Upper lobe of left lung (tissue), 6 donors: ENCODE measurements around the gene PELO. TPM values are rescaled to one million over a fixed set of nuclear protein-coding genes. Genes with fewer than 3 reads are reported as not detected.
"Not testable (repeated sequence)": the region's sequence is repeated elsewhere in the genome, so short reads cannot be mapped to it uniquely, and the experiment has no call there.

Experiments used
- ATAC-seq, 2 donors: fragments of 200-7000 bp; cut with Tn5 transposase; one replicate each; pipeline ENCODE4 v1.9.1; 2022; ENCODE audit warnings: mild to moderate bottlenecking in 2 of 2, moderate library complexity in 2 of 2; ENCODE audit not compliant: low FRiP score in 2 of 2
- DNase-seq, 2 donors: peaks; one replicate each; pipeline ENCODE4 v3.0.0-alpha.2; 2019 to 2020
- H3K27ac ChIP-seq, 4 donors: fragments of 200-600 bp; sonication (generic); one replicate each; pipeline ENCODE4 v1.5.1; 2016 to 2019
- H3K27me3 ChIP-seq, 4 donors: fragments of 200-600 bp; sonication (generic); one replicate each; pipeline ENCODE4 v1.5.1; 2017 to 2019
- H3K36me3 ChIP-seq, 4 donors: fragments of 200-600 bp; sonication (generic); one replicate each; pipeline ENCODE4 v1.5.1; 2016 to 2019
- H3K4me1 ChIP-seq, 4 donors: fragments of 200-600 bp; sonication (generic); one replicate each; pipeline ENCODE4 v1.5.1; 2018 to 2019
- H3K4me3 ChIP-seq, 4 donors: fragments of 200-600 bp; sonication (generic); one replicate each; pipeline ENCODE4 v1.5.1; 2017 to 2019; ENCODE audit warnings: mild to moderate bottlenecking in 2 of 4, moderate library complexity in 1 of 4
- H3K9me3 ChIP-seq, 4 donors: fragments of 200-600 bp; sonication (generic); one replicate each; pipeline ENCODE4 v1.5.1; 2018 to 2019
- EP300 ChIP-seq, 4 donors: sonication (generic); formaldehyde crosslinking; IDR thresholded peaks; one replicate each; pipeline ENCODE4 v1.5.1; 2017; ENCODE audit warnings: antibody characterized with exemption in 4 of 4, control low read depth in 2 of 4
- POLR2A ChIP-seq, 4 donors: fragments of 450-650 bp; IDR thresholded peaks; one replicate each; pipeline ENCODE4 v1.5.1; 2016 to 2017; ENCODE audit warnings: antibody characterized with exemption in 4 of 4, mild to moderate bottlenecking in 2 of 4
- POLR2AphosphoS5 ChIP-seq, 2 donors: sonication (generic); formaldehyde crosslinking; IDR thresholded peaks; one replicate each; pipeline ENCODE4 v1.5.1; 2017; ENCODE audit warnings: antibody characterized with exemption in 2 of 2
- WGBS, 2 donors: methylation state at CpG; one replicate each; pipeline ENCODE4 v1.1.5; 2017 to 2018; 5-methylcytosine and 5-hydroxymethylcytosine counted together
- total RNA-seq, 6 donors: library from RNA; depleted of rRNA in 4 of 6; stranded (reverse); fragments of >200 nt in 4 of 6; gene quantifications; one replicate each; pipeline versions ENCODE4 v1.1.0 to v1.2.1, GENCODE V29; 2016 to 2021
- TF ChIP-seq, protein P1 (sequence below), 6 experiments: fragments of 450-650 bp in 4 of 6; fragments of 200-600 bp in 2 of 6; sonication (generic) in 2 of 6; IDR thresholded peaks; one replicate each; pipeline ENCODE4 v1.5.1; 2016 to 2019; ENCODE audit warnings: antibody characterized with exemption in 6 of 6
- donor health status: DM: no; HTN: no; CAD: no; lungs with moderate emphysema.
- donor health status: DM: no; HTN: yes; CAD: no; lungs with severe emphysema.

PELO gene
- total RNA-seq, 6 donors from 2014 or later: 15.0 to 42.3 (median 28.7) TPM

DNA sequence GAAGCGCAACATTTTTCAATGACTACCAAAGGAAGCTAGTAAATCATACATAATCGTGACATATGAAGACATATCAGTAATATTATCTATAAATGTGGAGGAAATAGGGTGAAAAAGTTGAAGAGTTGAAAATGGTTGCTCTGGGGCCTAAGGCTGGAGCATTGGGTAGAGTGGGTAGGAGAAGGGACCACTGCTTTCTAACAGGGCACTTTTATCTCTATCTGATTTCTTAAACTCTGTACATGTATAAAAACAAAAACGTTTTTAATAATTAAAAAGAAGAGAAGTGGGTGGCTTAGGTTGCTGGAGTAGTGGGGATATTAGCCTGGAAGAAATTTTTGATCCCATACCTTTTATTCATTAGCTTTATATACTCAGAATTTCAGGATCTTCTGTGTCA, 44.2 kb upstream of the PELO start:
- H3K9me3 ChIP-seq: no peaks in the 10 kb centered on the region
- no peaks in the 10 kb centered on the region for H3K27me3 ChIP-seq
- WGBS, 2 donors: 60 to 65% methylated on average over 3 of the region's 3 CpGs
- TF ChIP-seq EP300 (IDR thresholded peaks at IDR 0.05) (no peak), POLR2AphosphoS5 (IDR thresholded peaks at IDR 0.05) (no peak), POLR2A (IDR thresholded peaks at IDR 0.05) (no peak)
- TF ChIP-seq, protein P1, sequence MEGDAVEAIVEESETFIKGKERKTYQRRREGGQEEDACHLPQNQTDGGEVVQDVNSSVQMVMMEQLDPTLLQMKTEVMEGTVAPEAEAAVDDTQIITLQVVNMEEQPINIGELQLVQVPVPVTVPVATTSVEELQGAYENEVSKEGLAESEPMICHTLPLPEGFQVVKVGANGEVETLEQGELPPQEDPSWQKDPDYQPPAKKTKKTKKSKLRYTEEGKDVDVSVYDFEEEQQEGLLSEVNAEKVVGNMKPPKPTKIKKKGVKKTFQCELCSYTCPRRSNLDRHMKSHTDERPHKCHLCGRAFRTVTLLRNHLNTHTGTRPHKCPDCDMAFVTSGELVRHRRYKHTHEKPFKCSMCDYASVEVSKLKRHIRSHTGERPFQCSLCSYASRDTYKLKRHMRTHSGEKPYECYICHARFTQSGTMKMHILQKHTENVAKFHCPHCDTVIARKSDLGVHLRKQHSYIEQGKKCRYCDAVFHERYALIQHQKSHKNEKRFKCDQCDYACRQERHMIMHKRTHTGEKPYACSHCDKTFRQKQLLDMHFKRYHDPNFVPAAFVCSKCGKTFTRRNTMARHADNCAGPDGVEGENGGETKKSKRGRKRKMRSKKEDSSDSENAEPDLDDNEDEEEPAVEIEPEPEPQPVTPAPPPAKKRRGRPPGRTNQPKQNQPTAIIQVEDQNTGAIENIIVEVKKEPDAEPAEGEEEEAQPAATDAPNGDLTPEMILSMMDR (IDR thresholded peaks at IDR 0.05): no peak
- no peaks in the 10 kb centered on the region for H3K36me3 ChIP-seq
- H3K27ac ChIP-seq: no peak overlapping the region
- DNase-seq (no peak), ATAC-seq (no peak)
- peaks cover 8 to 22% (median 12%) of the 10 kb centered on the region in 4 donors for H3K4me1 ChIP-seq
- no peak overlapping the region for H3K4me3 ChIP-seq

- H3K9me3 ChIP-seq: no peaks in the 10 kb centered on the region
- peak overlapping the region in 1 of 4 donors; percentile 31 for H3K27ac ChIP-seq
- no peak for DNase-seq
- no peaks in the 10 kb centered on the region for H3K27me3 ChIP-seq
- no peaks in the 10 kb centered on the region for H3K36me3 ChIP-seq
- peak in 1 of 2 donors; percentile 29 for ATAC-seq
- 40 to 57% methylated on average over 1 of the region's 1 CpG for WGBS, 2 donors
- no peak overlapping the region for H3K4me3 ChIP-seq
- H3K4me1 ChIP-seq: peaks cover 8 to 22% (median 12%) of the 10 kb centered on the region in 4 donors
- TF ChIP-seq POLR2AphosphoS5 (IDR thresholded peaks at IDR 0.05) (no peak), EP300 (IDR thresholded peaks at IDR 0.05) (no peak), POLR2A (IDR thresholded peaks at IDR 0.05) (no peak)
- TF ChIP-seq, protein P1 (IDR thresholded peaks at IDR 0.05): no peak
These were observed 43.7 kb upstream of the PELO start for GRCh38 chr5:52743970-52744369.

DNA sequence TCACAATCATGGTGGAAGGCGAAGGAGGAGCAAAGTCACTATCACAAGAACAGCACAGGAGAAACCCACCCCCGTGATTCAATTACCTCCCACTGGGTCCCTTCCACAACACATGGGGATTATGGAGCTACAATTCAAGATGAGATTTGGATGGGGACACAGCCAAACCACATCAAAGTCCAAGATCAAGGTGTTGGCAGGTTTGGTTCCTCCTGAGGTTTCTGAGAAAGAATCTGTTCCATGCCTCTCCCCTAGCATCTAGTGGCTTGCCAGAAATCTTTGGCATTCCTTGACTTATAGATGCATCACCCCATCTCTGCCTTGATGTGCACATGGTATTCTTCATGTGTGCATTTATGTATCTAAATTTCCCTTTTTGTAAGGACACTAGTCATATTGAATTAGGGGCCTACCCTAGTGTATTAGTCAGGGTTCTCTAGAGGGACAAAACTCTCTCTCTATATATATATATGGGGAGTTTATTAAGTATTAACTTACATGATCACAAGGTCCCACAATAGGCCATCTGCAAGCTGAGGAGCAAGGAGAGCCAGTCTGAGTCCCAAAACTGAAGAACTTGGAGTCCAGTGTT, 42.8 kb upstream of the PELO start:
- not testable (repeated sequence) for DNase-seq, H3K4me3 ChIP-seq, H3K9me3 ChIP-seq, H3K27ac ChIP-seq, ATAC-seq, H3K27me3 ChIP-seq, H3K36me3 ChIP-seq
- 86 to 93% methylated on average over 2 of the region's 2 CpGs for WGBS, 2 donors
- H3K4me1 ChIP-seq: peaks cover 8 to 22% (median 12%) of the 10 kb centered on the region in 4 donors

DNA sequence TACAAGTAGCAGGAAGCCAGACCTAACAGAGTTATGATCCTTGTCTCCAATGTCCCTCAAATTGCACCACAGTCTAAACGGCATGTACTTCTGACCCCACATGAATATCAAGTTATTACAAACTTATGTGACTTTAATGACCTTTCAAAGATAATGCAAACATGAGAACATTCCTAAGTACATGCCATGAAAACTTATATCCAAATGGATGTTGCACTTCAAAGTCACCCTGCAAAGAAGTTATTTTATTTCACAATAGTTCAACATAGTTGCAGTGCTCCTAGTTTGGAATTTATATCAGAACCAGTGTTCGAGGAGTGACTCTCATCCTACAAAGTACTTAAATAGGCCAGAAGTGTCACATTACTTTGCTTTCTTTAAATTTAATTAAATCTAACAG, 41.2 kb upstream of the PELO start:
- DNase-seq (no peak), ATAC-seq (no peak)
- Histone ChIP-seq H3K27ac (no peak overlapping the region), H3K4me3 (no peak overlapping the region), H3K9me3 (no peaks in the 10 kb centered on the region), H3K4me1 (peaks cover 8 to 22% (median 13%) of the 10 kb centered on the region in 4 donors), H3K36me3 (no peaks in the 10 kb centered on the region), H3K27me3 (no peaks in the 10 kb centered on the region)
- WGBS, 2 donors: 60 to 65% methylated on average over 2 of the region's 2 CpGs
- TF ChIP-seq POLR2AphosphoS5 (IDR thresholded peaks at IDR 0.05): no peak
- no peak for TF ChIP-seq POLR2A (IDR thresholded peaks at IDR 0.05)
- TF ChIP-seq, protein P1 (IDR thresholded peaks at IDR 0.05): no peak

DNA sequence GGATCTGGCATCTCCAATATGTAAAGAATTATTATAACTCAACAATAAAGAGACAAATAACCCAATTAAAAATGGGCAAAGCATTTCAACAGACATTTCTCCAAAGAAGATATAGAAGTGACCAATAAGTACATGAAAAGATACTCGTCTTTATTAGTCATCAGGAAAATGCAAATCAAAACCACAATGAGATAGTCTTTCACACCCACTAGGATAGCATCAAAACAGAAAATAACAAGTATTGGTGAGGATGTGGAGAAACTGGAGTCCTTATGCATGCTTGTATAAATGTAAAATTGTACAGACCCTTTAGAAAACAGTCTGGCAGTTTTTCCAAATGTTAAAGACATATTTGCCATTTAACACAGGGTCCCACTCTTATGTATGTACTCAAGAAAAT, 39.1 kb upstream of the PELO start:
- DNase-seq (no peak), ATAC-seq (no peak)
- Histone ChIP-seq H3K9me3 (no peaks in the 10 kb centered on the region), H3K4me3 (no peak overlapping the region), H3K27me3 (no peaks in the 10 kb centered on the region), H3K36me3 (no peaks in the 10 kb centered on the region), H3K27ac (no peak overlapping the region), H3K4me1 (peaks cover 5 to 11% (median 8%) of the 10 kb centered on the region in 4 donors)
- 28 to 50% methylated on average over 1 of the region's 1 CpG for WGBS, 2 donors
- TF ChIP-seq, protein P1 (IDR thresholded peaks at IDR 0.05): no peak
- no peak for TF ChIP-seq POLR2A (IDR thresholded peaks at IDR 0.05)
- no peak for TF ChIP-seq EP300 (IDR thresholded peaks at IDR 0.05)
- TF ChIP-seq POLR2AphosphoS5 (IDR thresholded peaks at IDR 0.05): no peak
